GM12801 (cell line): ENCODE results near the gene DKKL1.

Experiments
- CTCF ChIP-seq: IDR thresholded peaks from one replicate; pipeline ENCODE4 v1.5.1; 2011; ENCODE audit warnings: control low read depth; ENCODE audit not compliant: insufficient read length; ENCODE audit errors: extremely low read depth

DKKL1 gene

GRCh38 chr19:49421039-49421877 is 57.6 kb downstream of the DKKL1 start:
- no peak for TF ChIP-seq CTCF

- no peak for TF ChIP-seq CTCF
Measured at GRCh38 chr19:49421878-49422202, 58.2 kb downstream of the DKKL1 start.

DNA sequence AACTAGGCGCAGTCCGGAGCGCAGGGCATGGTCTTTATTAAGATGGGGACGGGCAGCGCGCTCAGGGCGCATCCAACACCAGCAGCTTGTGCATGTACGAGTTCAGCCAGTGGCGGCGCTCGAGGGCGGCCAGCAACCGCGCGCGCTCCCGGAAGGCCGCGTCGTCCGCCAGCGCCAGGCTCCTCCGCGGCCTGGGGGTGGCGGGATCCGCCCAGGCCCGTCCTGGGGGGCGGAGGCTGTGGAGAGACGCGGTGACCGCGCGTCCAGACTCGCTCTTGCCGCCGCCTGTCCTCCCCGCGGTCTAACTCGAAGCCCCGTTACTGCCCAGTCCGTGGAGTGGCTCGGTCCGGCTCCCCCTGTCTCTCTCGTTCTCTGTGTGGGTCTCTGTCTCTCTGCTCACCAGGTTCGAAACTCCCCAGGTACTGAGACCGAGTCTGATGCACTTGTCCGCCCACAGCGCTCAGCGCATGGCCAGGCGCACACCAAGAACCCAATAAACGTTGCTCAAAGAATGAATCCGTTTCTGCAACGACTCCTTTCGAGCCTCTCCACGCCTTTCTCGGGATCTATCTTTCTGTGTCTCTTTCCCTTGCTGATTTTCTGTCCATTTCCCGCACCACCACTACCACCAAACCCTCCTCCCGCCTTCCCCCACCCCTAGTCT is 58.9 kb downstream of the DKKL1 start:
- TF ChIP-seq CTCF: no peak

DNA sequence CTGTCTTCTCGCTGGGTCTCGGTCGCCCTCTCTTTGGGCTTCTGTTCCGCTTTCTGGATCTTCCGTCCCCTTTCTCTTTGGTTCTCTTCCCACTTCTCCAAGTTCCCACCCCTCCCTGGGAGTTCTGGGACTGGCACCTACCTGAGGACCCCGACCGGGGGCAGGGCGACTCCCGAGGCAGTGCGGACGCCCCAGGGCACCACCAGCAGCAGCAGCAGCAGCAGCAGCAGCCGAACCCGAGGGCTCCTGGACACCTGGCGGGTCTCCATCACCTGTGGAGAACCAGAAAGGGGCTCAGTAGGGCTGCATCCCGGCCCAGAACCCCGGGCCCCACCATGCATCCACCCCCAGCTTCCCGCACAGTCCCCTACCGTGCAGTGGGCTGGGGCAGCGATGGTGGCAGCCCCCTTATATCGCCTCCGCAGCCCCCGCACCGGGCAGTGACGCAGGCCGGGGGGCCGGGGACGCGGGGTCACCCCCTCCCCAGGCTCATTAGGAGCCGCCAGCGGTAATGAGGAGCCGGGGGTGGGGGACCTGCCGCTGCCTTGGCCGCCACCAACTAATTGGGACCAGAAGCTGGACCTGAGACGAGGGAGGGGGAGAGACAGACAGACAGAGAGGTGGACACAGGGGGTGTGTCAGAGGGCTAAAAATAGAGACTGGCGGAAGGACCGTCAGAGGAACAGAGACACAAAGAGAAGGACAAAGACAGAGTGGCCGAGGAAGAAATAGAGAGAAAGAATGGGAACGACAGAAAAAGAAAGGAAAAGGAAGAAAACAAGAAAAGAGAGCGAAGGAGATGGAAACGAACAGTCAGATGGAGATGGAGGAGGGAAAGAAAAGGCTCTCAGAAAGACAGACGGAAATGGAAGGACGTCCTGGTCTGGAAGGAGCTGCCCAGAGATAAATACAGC is 59.7 kb downstream of the DKKL1 start, which contains the start of gene PTH2:
Gene PTH2, minus strand, starts transcription at position 371 of the 914 bp plus-strand sequence. Its CDS starts 102 bp downstream, at position 269.
- TF ChIP-seq CTCF: no peak

- no peak for TF ChIP-seq CTCF
Measured at GRCh38 chr19:49423985-49424303, 60.3 kb downstream of the DKKL1 start.
